ENCODE measurements around the gene DDX5.

GRCh38 chr17:64532409-64532808 is 26.3 kb upstream of the DDX5 start:
- TF ChIP-seq POLR2A (IDR thresholded peaks at IDR 0.05; ENCODE audit: low read depth, low read length) (no peak), POLR2AphosphoS5 (IDR thresholded peaks at IDR 0.05; ENCODE audit: low read depth, low read length) (no peak), TAF1 (IDR thresholded peaks at IDR 0.05; ENCODE audit: borderline replicate concordance, low read depth, low read length) (no peak)
